ENCODE results near the gene DMBT1. TPM values are rescaled to one million over a fixed set of nuclear protein-coding genes. Genes with fewer than 3 reads are reported as not detected.

The DMBT1 gene
- total RNA-seq, 2 experiments from 2014 or later = not detected

DNA sequence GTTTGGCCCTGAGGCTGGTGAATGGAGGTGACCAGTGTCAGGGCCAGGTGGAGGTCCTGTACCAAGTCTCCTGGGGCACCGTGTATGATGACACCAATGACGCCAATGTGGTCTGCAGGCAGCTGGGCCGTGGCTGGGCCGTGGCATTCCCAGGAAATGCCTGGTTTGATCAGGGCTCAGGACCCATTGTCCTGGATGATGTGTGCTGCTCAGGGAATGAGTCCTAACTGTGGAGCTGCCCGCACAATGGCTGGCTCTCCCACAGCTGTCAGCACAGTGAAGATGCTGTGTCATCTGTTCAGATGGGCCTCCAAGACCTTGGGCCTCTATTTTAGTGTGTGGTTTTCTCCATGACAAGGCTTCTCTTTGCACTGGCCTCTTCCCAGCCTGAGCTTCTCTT is 64.0 kb downstream of the DMBT1 start:
- Histone ChIP-seq H4K20me1 (ENCODE audit: insufficient read depth, low read length) (no peaks in the 10 kb centered on the region), H3K4me3 (ENCODE audit: low read depth, low read length, poor library complexity, severe bottlenecking) (no peak overlapping the region), H2AFZ (ENCODE audit: low read length) (no peak overlapping the region), H3K9me2 (ENCODE audit: insufficient read depth, low read length) (no peaks in the 10 kb centered on the region), H3K36me3 (ENCODE audit: insufficient read depth, low read length) (no peaks in the 10 kb centered on the region), H3K4me1 (ENCODE audit: insufficient read depth, low read length, poor library complexity, severe bottlenecking) (no peaks in the 10 kb centered on the region), H3K27ac (ENCODE audit: low read depth, low read length, poor library complexity, severe bottlenecking) (no peak overlapping the region), H3K79me2 (ENCODE audit: insufficient read depth, low read depth, low read length) (no peaks in the 10 kb centered on the region), H3K9me3 (ENCODE audit: low read length) (no peaks in the 10 kb centered on the region), H3K4me2 (ENCODE audit: low read length) (no peak overlapping the region)
- CTCF ChIA-PET (ENCODE audit: unreplicated experiment) = no interaction called here
- POLR2A ChIA-PET = no interaction called here
- DNase-seq (ENCODE audit: low spot score) = no peak
- intact Hi-C loops (cut with micrococcal nuclease; ENCODE audit: unreplicated experiment) = no loop called here
- no TSS peak for BruUV-seq (replicated peaks)
- TF ChIP-seq EZH2phosphoT487 (IDR thresholded peaks at IDR 0.05; ENCODE audit: borderline replicate concordance, low read depth, low read length) = no peak
- TF ChIP-seq, protein P1, sequence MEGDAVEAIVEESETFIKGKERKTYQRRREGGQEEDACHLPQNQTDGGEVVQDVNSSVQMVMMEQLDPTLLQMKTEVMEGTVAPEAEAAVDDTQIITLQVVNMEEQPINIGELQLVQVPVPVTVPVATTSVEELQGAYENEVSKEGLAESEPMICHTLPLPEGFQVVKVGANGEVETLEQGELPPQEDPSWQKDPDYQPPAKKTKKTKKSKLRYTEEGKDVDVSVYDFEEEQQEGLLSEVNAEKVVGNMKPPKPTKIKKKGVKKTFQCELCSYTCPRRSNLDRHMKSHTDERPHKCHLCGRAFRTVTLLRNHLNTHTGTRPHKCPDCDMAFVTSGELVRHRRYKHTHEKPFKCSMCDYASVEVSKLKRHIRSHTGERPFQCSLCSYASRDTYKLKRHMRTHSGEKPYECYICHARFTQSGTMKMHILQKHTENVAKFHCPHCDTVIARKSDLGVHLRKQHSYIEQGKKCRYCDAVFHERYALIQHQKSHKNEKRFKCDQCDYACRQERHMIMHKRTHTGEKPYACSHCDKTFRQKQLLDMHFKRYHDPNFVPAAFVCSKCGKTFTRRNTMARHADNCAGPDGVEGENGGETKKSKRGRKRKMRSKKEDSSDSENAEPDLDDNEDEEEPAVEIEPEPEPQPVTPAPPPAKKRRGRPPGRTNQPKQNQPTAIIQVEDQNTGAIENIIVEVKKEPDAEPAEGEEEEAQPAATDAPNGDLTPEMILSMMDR (conservative IDR thresholded peaks at IDR 0.05; ENCODE audit: low read length) = no peak

DNA sequence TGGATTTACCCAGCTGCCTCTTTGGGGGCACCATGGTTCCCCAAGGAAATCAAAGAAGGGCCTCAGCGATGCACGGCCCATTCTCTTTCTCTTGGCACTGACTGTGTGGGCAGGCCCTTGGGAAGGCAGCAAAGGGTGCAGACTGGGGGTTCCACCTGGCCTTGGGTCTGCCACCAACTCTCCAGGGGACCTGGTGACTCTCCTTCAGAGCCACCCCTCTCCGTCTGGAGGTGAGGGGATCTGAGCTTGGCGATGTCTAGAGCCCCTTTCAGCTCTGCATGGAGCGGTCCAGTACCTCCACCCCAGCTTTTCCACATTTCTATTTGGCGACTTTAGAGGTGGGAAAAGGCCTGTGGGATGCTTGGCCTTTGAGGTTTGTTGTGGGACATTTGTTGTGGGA is 70.0 kb downstream of the DMBT1 start:
- Histone ChIP-seq H2AFZ (ENCODE audit: low read length) (no peak overlapping the region), H3K79me2 (ENCODE audit: insufficient read depth, low read depth, low read length) (no peaks in the 10 kb centered on the region), H3K9me2 (ENCODE audit: insufficient read depth, low read length) (no peaks in the 10 kb centered on the region), H3K9me3 (ENCODE audit: low read length) (no peaks in the 10 kb centered on the region), H3K4me2 (ENCODE audit: low read length) (no peak overlapping the region), H3K36me3 (ENCODE audit: insufficient read depth, low read length) (no peaks in the 10 kb centered on the region), H4K20me1 (ENCODE audit: insufficient read depth, low read length) (no peaks in the 10 kb centered on the region), H3K4me1 (ENCODE audit: insufficient read depth, low read length, poor library complexity, severe bottlenecking) (no peaks in the 10 kb centered on the region), H3K4me3 (ENCODE audit: low read depth, low read length, poor library complexity, severe bottlenecking) (no peak overlapping the region), H3K27ac (ENCODE audit: low read depth, low read length, poor library complexity, severe bottlenecking) (no peak overlapping the region)
- CTCF ChIA-PET (ENCODE audit: unreplicated experiment) = no interaction called here
- intact Hi-C loops (cut with micrococcal nuclease; ENCODE audit: unreplicated experiment) = no loop called here
- DNase-seq (ENCODE audit: low spot score) = no peak
- no TSS peak for BruUV-seq (replicated peaks)
- TF ChIP-seq EZH2phosphoT487 (IDR thresholded peaks at IDR 0.05; ENCODE audit: borderline replicate concordance, low read depth, low read length) = no peak
- TF ChIP-seq, protein P1 (conservative IDR thresholded peaks at IDR 0.05; ENCODE audit: low read length) = no peak
- POLR2A ChIA-PET = no interaction called here

DNA sequence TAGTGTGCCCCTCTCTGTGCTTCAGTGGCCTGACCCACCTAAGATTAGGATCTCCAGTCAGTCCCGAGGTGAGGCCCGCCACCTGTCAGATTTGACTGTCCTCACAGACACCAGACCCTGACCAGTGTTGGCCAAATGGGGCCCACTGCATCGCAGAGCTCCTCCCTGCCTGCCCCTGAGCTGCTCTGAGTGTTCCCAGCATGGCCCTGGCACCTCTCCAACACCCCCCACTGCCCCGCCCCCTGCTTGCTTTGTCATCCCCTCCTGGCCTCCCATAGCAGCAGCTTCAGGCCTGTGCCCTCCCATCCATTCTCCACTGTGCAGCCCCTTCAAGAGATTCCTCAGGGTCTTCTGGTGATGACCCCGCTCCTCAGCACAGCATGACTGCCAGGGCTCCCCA is 71.5 kb downstream of the DMBT1 start:
- no peak for DNase-seq (ENCODE audit: low spot score)
- ChIA-PET POLR2A (no interaction called here), CTCF (ENCODE audit: unreplicated experiment) (no interaction called here)
- BruUV-seq (replicated peaks) = no TSS peak
- intact Hi-C loops (cut with micrococcal nuclease; ENCODE audit: unreplicated experiment) = no loop called here
- Histone ChIP-seq H3K9me2 (ENCODE audit: insufficient read depth, low read length) (no peaks in the 10 kb centered on the region), H4K20me1 (ENCODE audit: insufficient read depth, low read length) (no peaks in the 10 kb centered on the region), H2AFZ (ENCODE audit: low read length) (no peak overlapping the region), H3K4me2 (ENCODE audit: low read length) (no peak overlapping the region), H3K9me3 (ENCODE audit: low read length) (no peaks in the 10 kb centered on the region), H3K27ac (ENCODE audit: low read depth, low read length, poor library complexity, severe bottlenecking) (no peak overlapping the region), H3K79me2 (ENCODE audit: insufficient read depth, low read depth, low read length) (no peaks in the 10 kb centered on the region), H3K36me3 (ENCODE audit: insufficient read depth, low read length) (no peaks in the 10 kb centered on the region), H3K4me3 (ENCODE audit: low read depth, low read length, poor library complexity, severe bottlenecking) (no peak overlapping the region), H3K4me1 (ENCODE audit: insufficient read depth, low read length, poor library complexity, severe bottlenecking) (no peaks in the 10 kb centered on the region)
- TF ChIP-seq EZH2phosphoT487 (IDR thresholded peaks at IDR 0.05; ENCODE audit: borderline replicate concordance, low read depth, low read length) = no peak
- TF ChIP-seq, protein P1 (conservative IDR thresholded peaks at IDR 0.05; ENCODE audit: low read length) = no peak

All from OCI-LY7 (cell line).